ENCODE data around the gene KIF16B.

The KIF16B gene

DNA sequence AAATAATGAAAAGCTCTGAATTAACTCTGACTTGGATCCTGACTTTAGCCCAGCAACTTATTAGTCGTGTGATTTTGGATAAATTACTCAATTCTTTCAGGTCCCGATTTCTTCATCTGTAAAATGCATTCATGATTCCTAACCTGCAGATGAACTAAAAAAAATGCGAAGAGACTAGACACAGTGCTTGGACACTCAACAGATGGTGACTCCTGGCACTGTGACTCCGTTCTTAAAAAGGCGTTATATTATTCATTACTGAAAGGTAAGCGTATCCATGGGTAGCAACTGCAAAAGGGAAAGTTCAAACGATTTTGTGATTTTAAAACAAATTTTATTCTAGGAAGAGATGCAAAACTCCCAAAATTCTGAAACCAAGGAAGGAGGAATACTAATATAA is 226.3 kb downstream of the KIF16B start:
- no peak for DNase-seq

DNA sequence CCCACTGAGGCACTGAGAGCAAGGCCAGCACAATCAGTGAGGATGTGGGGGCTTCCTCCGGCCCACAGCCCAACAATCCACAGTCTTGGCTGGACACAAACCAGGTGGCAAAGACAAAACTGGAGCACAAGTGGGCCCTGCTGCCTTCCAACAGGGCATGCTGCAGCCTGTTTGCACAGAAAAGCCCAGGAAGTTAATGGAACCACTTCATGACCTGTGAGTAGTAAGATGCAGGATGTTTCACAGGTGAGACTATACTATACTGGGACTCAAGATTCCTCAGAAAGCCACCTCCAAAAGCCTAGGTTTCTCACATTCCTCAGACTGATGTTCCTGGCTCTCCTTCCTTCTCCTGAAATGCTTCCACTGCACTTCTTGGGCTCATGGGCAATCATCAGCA is 235.5 kb downstream of the KIF16B start:
- DNase-seq, result no peak

DNA sequence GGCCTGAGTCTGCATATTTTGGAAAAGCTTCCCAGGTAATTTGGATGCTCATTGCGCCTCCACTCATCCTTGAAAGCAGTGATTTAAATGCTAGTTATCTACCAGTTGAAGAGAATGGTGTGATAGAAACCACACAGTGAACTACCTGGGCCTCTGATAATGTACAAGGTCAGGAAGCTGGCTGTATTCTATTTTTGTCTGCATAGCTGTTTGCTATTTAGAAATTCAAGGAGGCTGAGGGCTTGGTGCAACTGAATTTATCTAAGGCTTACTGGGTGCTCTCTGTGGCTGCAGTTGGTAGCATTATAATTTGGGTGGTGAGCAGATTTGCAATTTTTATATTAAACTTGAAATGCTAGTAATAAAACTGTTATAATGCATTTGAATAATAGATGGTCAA is 245.6 kb downstream of the KIF16B start:
- no peak for DNase-seq

DNA sequence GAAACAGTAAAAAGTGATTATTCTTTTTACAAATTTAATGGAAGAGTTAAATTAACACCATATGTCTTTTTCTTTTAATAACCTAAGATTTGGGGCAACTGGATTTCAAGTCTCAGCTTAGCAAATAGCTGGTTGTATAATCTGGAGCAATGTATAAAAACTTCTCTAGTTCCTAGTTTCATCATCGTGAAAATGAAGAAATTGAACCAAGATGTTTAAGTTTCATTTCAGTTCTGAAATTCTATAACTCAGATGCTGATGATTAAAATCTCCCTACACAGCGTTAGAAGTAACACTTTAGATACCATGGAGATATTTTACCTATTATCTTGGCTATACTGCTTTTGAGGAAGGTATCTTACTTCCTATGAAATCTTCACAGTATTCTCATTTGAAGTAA is 252.0 kb downstream of the KIF16B start:
- no peak for DNase-seq

DNA sequence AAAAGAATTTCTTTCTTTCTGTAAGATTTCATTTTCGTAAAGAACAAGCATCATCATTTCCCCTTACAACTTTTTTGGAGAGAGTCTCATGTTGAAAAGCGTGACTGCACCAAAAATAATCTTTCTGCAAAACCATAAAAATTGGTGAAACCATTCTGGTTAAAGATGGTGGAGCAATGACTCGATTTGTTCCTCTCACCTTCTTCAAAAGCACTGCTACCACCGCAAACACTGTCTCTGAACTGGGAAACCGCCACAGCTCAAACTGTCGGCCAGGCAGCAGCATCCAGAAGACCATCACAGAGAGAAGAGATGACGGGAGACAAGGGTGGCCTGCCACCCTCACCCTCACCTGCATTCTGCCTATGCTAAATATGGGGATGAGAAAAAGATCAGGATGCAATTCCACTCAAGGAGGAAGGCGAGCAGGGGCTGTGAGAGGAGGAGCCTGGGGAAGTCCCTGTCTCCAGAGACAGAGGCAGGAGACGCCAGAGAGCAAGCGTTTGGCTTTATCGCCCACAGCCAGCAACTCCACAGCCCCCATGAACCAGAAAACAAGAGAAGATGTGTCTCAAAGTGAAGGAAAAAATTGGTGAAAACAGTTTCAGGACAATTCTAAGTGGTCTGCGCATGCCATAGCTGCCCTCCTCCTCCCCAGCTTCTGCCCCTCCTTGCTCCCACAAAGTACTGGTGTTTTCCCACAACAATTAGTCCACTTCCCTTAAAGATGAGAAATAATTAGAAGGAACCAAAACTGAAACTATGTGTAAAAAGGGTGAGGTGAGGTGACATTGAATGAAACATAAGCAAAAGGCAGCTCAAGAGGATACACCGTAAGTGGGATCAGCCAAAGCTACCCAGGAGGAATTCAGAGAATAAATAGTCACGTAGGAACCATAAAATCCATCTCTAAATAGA is 255.5 kb downstream of the KIF16B start:
- no peak for DNase-seq

DNA sequence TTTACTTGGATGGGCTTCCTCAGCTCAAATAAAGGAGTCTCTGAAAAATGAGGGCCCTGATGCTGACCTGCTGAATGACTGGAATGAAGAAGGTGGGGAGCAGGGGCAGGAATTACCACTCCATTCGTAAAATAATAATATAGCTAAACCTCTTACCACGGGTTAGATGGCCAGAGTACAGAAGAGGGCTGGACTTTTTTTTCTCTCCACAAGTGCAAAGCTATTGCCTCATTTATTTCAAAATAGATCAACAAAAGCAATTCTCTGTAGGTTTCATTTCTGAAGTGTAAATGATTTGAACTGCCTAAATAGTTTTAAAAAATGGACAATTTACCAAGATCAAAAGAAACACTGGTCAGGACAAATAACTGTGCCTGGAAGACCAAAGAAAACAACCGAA is 256.7 kb downstream of the KIF16B start:
- DNase-seq, result no peak

DNA sequence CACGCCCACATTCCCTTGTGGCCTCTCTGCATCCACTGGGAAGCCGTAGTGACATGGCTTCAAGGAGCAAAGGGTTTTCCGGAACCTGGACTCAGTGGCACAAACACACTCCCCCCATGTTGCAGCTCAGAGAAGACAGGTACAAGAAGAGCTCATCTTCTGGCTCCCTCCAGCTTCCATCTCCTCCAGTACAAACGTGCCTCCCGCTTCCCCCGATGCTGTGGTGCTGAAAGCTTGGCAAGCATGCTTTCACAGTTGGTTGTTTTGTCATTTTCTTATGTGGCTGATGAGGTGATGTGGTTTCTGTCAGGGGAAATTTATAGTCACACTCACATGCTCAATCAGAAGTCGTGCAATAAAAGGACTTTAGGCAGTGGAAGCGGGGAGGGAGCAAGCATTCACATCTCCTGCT is 258.5 kb downstream of the KIF16B start:
- no peak for DNase-seq

DNA sequence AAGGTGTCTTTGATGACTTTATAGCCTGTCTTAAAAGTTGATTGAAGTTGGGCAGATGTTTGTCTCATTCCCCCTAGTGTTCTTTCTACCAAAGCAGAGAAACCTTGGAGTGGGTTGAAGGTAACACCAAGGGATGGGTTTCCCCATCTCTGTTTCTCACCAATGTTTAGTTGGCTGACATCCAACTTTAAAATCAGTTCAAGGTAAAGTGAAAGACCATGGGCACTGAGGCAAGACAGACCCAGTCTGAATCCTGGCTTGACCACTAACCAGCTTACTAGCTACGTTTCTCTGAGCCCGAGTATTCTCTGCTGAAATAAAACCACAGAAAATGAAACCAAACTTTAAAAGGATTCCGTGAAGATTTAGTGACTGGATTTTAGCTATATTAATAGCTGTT is 258.9 kb downstream of the KIF16B start:
- DNase-seq, result no peak

DNA sequence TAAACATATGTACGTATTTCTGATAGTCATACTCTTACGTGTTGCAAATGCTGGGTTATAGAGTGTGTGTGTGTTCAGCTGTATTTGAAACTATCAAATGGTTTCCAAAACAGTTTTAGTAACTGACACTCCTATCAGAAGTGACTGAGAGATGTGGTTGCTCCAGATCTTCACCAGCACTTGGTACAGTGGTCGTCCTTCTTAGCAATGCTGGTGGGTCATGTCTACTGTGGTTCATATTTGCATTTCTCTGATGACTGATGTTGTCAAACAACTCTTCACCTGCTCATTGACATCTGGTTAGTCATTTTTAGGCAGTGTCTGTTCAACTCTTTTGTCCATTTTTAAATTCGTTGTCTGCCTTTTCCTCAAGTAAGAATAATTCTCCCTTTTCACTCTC is 259.3 kb downstream of the KIF16B start:
- no peak for DNase-seq

DNA sequence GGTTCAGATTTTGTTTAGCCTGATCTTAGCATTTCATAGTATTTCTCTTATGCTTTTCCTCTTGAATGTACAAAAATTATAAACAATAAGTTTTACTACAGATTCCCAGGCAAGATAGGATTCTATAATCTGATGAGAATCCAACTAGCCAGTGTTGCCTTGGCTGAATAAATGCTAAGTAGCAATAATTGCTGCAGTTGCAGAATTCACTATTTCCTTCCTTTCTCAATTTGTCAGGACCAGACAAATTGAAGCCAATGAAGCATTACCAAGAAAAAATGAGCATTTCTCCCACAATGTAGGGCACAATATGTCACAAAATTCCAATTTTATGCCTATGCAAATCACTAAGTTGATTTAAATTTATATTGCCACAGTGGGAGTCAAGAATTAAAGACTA is 260.2 kb downstream of the KIF16B start:
- no peak for DNase-seq

DNA sequence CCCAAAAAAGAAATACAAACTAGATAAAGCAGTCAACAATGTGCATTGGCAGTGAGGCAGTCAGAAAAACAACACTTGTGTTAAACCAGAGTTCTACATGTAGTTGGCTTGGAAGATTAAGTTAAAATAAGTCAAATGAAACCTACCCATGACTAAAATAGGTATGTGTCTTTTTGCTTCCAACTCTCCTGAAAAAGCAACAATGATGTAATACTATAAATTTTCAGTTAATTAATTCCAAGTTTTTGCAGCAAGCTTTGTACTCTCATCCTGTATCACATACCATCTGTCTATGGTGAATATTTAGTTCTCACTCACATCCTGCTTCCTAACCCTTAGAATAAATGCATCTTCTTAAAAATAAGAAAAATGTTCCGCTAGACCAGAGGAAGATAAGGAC is 261.5 kb downstream of the KIF16B start:
- no peak for DNase-seq

DNA sequence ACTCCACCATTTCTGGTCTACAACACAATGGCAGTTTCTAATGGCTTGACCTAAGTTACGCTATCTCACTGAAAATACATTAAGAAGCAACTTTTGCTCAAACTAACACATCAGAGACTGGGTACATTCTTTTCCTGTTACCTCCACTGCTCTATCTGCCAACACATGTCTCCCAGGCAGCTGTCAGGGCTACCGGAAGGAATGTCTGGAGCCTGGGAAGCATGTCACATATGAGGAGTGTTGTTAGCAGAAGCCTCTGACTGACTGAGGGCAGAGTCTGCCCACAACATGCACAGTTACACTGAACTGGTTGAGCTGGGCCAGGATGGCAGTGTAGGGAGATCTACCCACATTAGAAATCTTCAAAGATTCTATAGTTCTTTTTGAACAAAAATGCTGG is 264.5 kb downstream of the KIF16B start:
- no peak for DNase-seq

DNA sequence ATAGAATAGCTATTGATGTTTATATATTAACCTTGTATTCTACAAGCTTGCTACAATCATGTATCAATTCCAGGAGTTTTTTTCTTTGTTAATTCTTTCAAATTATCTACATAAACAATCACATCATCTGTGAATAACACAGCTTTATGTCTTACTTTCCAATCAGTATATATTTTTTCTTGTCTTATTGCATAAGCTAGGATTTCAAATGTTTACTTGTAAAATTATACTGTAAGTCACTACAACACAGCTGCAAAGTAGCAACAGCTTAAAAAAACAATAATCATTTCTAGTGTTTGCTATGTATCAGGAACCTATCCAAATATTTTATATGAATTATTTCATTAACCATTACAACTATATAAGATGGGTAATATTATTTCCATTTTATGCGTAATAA is 270.4 kb downstream of the KIF16B start:
- no peak for DNase-seq

DNA sequence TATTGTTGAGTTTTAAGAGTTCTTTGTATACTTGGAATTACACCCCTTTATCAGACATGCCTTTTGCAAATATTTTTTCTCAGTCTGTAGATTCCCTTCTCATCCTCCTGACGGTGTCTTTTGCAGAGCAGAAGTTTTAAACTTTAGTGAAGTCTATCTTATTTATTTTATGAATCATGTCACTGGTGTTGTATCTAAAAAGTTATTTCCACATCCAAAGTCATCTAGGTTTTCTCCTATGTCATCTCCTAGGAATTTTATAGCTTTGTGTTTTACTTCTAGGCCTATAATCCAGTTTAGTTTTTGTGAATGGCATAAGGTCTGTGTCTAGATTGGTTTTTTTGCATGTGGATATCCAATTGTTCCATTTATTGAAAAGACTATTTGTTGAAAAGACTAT is 271.3 kb downstream of the KIF16B start:
- no peak for DNase-seq

DNA sequence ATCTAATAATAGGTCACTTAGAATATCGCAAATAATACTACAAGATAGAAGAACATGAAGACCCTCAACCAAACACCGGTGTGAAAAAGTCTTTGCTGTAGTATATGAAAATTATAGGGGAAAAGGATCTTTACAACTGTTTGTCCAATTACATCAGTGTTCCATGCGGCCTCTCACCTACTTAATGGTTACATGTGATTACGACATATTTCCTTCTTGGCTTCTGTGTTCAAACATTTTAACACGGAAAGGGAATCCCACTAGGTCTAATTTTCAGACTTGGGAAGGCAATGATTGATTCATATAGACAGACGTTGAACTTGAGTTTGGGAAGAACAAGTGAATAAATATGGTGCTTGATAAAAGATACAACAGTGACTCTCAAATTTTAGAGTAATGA is 273.4 kb downstream of the KIF16B start:
- DNase-seq, result no peak

DNA sequence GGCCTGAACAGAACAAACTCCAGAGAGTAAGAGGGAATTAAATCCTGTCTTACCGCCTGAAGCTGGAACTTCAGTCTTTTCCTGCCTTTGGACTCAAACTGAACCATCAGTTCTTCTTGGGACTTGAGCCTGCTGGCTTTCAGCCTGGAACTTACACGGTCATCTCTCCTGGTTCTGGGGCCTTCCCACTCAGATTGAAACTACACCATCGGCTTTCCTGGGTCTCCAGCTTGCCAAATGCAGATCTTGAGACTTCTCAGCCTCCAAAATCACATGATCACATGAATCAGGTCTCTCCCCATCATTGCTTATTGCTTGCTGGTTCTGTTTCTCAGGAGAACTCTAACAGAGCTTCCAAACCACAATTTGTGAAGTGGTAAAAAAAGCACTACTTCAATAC is 276.3 kb downstream of the KIF16B start:
- no peak for DNase-seq

DNA sequence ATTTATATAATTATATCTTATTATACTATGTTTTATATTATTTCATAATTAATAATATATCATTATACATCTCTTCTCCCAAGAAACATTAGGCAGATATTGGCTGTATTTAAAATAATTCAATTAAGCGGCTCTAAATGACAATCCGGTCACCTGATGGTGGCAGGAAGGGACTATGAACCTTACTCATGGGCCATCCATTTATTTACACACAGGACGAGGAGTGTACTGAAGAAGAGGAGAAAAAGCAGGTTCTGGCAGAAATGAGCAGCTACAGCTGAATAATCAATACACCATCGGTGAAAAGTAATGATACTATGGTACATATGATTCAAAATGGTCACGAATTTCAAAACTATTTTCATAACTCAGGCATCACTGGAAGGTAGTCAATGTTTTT is 277.7 kb downstream of the KIF16B start:
- DNase-seq, result no peak

DNA sequence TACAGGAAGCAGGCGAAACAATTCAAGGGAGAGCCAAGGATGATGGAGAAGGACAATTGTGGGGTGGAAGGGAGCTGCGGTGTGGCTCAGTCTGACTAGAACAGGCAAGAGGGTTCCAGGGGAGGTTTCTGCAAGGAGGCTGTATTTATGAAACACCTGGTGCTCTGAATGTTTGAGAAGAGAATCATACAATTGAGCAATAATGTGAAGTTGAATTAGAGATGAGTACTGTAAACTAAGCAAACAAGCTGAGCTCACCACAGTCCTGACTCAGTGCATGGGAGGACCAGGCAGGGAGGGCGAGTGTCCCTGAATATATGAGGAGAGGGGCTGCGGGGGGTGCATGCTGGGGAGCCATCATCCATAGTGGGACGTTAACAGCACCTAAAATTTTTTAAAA is 279.7 kb downstream of the KIF16B start:
- no peak for DNase-seq

DNA sequence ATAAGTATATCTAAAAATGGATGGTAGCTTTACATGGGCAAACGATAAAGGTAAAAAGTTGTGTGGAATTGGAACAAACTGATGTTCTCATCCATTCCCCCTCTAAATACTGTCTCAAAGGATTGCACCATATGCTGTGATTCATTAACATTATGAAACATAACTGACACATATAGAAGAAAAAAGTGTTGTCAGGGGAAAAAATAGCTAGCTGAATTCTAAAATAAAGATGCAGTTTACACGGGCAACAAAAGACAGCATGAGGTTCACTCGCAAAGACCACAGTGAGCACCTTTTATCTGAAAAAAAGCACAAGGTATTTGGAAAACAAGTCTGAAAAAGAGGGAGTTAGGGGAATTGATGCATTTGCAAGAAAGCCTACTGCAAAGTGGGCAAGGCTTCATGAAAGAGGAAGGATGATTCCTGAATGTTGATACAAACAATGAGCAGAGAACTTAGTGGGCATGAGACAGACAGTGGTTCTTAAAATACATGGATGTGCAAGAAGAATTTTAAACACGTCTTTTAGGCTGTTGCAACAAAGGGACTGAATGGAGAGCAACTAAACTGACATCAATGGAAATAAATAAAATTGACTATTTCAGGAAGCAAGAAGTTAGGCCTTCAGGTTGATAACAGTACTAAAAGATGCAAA is 280.9 kb downstream of the KIF16B start:
- DNase-seq, result no peak

DNA sequence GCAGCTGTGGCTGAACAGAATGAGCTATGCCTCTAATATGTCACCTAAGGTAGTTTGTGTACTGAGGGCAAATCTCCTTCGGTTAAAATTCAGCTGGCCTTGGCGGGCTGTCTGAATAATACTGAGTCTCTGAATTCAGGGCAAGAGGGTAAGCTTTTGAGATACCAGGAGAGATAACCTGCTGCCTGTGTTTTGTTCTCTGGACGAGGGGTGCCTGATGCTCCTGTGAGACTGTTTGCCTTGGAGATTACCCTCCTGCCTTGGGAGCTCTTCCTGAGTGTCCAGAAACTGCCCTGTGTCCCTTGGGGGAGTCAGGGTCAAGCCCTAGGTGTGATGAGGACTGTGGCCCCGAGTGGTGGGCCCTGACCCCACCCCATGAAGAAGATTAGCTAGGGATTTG is 282.9 kb downstream of the KIF16B start:
- no peak for DNase-seq

DNA sequence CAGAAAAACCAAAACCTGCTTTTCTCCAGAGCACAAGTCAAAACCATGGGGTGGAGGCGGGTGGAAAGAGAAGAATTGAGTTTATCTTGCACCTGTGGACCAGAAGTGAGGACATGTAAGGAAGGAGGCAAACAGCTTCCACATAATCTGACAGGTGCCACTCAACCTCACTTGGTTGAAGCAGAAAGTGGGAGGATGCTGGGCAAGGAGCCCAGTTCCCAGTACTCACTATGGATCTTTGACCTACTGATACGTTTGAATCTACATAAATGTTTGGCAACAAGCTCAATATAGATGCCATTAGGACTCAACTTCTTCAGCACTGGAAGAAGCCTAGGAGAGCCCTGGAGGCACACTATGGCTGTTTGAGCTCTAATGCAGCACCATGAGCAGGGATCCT is 285.5 kb downstream of the KIF16B start:
- no peak for DNase-seq

DNA sequence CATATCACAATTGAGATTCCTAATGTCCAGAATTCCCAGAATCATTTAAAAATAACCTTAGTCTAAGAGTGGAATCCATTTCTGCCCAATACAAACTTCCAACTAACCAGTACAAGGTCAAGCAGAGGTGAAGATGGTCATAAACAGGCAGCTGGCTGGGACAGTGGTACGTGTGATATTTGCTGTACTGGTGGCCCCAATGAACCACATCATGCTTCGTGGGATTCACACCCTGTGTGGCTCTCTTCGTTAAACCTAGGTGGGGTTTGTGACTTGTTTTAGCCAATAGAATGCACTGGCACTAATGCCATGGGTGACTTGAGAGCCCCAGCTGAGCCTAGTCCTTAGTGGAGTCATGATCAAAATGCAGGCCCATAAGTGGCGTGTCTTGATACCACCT is 286.6 kb downstream of the KIF16B start:
- no peak for DNase-seq

DNA sequence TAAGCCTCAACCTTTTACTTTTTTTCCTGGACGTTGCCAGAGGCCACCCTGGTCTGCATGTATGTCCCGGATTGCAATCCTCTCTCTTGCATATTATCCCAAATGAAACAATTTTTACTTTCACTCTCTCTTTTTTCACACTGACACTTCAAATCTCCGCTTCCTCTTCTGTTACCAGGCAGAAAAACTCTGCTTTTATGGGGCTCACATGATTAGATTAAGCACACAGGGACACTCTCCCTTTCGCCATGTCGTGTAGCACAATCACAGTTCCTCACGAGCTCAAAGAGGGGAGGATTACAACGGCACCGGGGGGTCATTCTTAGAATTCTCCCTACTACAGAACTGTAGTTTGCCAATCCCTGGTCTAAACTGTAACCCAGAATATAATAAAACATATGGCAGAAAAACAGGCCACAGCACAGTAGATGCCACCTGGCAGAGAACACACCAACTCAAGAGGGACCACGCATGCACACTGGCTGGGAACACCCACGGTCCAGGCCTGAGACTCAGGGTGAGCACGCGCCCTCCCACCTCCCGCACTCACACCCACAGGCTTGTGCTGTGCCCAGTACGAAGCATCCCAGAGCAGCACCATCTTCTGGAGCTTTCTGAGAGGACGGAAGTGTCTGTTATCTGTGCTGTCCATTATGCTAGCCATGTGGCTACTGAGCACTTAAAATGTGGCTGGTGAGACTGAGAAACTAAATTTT is 288.7 kb downstream of the KIF16B start:
- no peak for DNase-seq

DNA sequence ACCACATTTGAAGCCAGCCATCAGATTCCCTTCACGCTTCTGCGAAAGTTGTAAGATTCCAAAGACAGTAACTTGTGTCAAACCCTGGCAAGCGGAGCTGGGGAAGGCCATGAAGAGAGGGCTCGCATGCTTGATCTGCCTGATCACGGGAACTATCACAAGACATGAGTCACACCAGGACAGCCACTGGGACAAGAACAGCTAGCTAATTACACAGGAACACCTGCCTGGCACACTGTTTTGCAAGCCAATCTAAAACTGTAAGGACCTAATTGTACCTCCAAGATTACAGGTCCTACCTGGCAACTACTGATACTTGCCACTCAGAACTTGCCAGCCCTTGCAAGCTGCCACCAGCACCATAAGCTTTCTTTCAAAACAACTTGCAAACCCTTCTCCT is 289.3 kb downstream of the KIF16B start:
- DNase-seq, result no peak

All from NCI-H187 (cell line).